CD4-positive, alpha-beta memory T cell (primary cell): ENCODE data around the gene CPZ. TPM values are rescaled to one million over a fixed set of nuclear protein-coding genes. Genes with fewer than 3 reads are reported as not detected.

Source experiments
- CTCF ChIA-PET: fragments of 350-600 bp; sonication (Branson Sonifier 250); formaldehyde crosslinking; loops from one replicate; lab custom pipeline; 2021; ENCODE audit warnings: inconsistent platforms; ENCODE audit not compliant: partially characterized antibody; lab: Charles Lee
- POLR2A ChIA-PET: fragments of 350-600 bp; sonication (Branson Sonifier 250); formaldehyde crosslinking; loops from one replicate; lab custom pipeline; 2021; ENCODE audit not compliant: partially characterized antibody; lab: Charles Lee
- DNase-seq, 5 donors: peaks; one replicate each; pipeline versions ENCODE4 v3.0.0 to v3.0.0-alpha.2; 2020 to 2022; ENCODE audit warnings: mixed read lengths in 1 of 5
- H3K27ac ChIP-seq: one replicate; pipeline ENCODE4 v1.7.0; 2013; ENCODE audit warnings: low read depth, low read length
- H3K27me3 ChIP-seq: 2 replicates; pipeline ENCODE4 v1.7.0; 2013; ENCODE audit warnings: mild to moderate bottlenecking, low read length, moderate library complexity; ENCODE audit not compliant: insufficient read depth
- H3K36me3 ChIP-seq: 2 replicates; pipeline ENCODE4 v1.7.0; 2013; ENCODE audit warnings: mild to moderate bottlenecking, low read length, moderate library complexity; ENCODE audit not compliant: insufficient read depth
- H3K4me1 ChIP-seq: 2 replicates; pipeline ENCODE4 v1.7.0; 2013; ENCODE audit warnings: mild to moderate bottlenecking, low read length, moderate library complexity; ENCODE audit not compliant: insufficient read depth
- H3K4me3 ChIP-seq, 2 donors: one replicate each; pipeline ENCODE4 v1.7.0; 2013; ENCODE audit warnings: low read length in 2 of 2, mild to moderate bottlenecking in 1 of 2
- H3K9me3 ChIP-seq, 2 donors: one replicate each; pipeline ENCODE4 v1.7.0; 2013; ENCODE audit warnings: low read length in 2 of 2, control low read depth in 1 of 2; ENCODE audit not compliant: control insufficient read depth in 1 of 2
- H3K27ac Mint-ChIP-seq, 7 donors: one replicate each; pipeline ENCODE4 v1.8.0; 2020 to 2021; ENCODE audit warnings: mixed read lengths in 7 of 7, mild to moderate bottlenecking in 6 of 7, inconsistent platforms in 3 of 7, moderate library complexity in 3 of 7
- H3K27me3 Mint-ChIP-seq, 2 donors: one replicate each; pipeline ENCODE4 v1.8.0; 2020 to 2021; ENCODE audit warnings: mixed read lengths in 2 of 2
- H3K36me3 Mint-ChIP-seq, 2 donors: one replicate each; pipeline ENCODE4 v1.8.0; 2020 to 2021; ENCODE audit warnings: mixed read lengths in 2 of 2, inconsistent platforms in 1 of 2, mild to moderate bottlenecking in 1 of 2
- H3K4me1 Mint-ChIP-seq, 4 donors: one replicate each; pipeline ENCODE4 v1.8.0; 2020 to 2021; ENCODE audit warnings: mixed read lengths in 4 of 4, mild to moderate bottlenecking in 1 of 4
- H3K4me3 Mint-ChIP-seq, 8 donors: one replicate each; pipeline ENCODE4 v1.8.0; 2020 to 2021; ENCODE audit warnings: mixed read lengths in 8 of 8, mild to moderate bottlenecking in 7 of 8, moderate library complexity in 6 of 8, inconsistent platforms in 3 of 8
- H3K9me3 Mint-ChIP-seq, 8 donors: one replicate each; pipeline ENCODE4 v1.8.0; 2020 to 2021; ENCODE audit warnings: mixed read lengths in 8 of 8, mild to moderate bottlenecking in 5 of 8, inconsistent platforms in 3 of 8, moderate library complexity in 1 of 8
- intact Hi-C: fragments of 100-400 bp; cut with micrococcal nuclease; formaldehyde crosslinking; loops from one replicate; pipeline ENCODE4 v1.15.1; 2023
- polyA plus RNA-seq, 2 donors: library from polyadenylated mRNA; unstranded; fragments of 300-500 nt; fragmentation: Illumina TruSeq; gene quantifications; one replicate each; pipeline ENCODE4 v1.2.3, GENCODE V29; 2021
- total RNA-seq, 2 experiments: library from RNA; stranded (reverse); gene quantifications; one replicate each; pipeline ENCODE4 v1.2.3, GENCODE V29; 2021

Gene CPZ
- total and polyA plus RNA-seq, 4 experiments from 2014 or later, result not detected

GRCh38 chr4:8588196-8588470, 4.4 kb upstream of the CPZ start:
- no peak for DNase-seq
- intact Hi-C loops, result no loop called here
- no peak overlapping the region for H3K4me3 Mint-ChIP-seq
- Histone ChIP-seq H3K4me3 (no peak overlapping the region), H3K27ac (no peak overlapping the region), H3K27me3 (no peaks in the 10 kb centered on the region), H3K36me3 (no peaks in the 10 kb centered on the region), H3K4me1 (no peaks in the 10 kb centered on the region), H3K9me3 (no peaks in the 10 kb centered on the region)
- ChIA-PET CTCF (no interaction called here), POLR2A (no interaction called here)
- H3K4me1 Mint-ChIP-seq, result no peaks in the 10 kb centered on the region
- H3K27me3 Mint-ChIP-seq, result peaks cover 14 to 19% of the 10 kb centered on the region in 2 donors
- no peaks in the 10 kb centered on the region for H3K9me3 Mint-ChIP-seq
- no peaks in the 10 kb centered on the region for H3K36me3 Mint-ChIP-seq
- H3K27ac Mint-ChIP-seq, result no peak overlapping the region

DNA sequence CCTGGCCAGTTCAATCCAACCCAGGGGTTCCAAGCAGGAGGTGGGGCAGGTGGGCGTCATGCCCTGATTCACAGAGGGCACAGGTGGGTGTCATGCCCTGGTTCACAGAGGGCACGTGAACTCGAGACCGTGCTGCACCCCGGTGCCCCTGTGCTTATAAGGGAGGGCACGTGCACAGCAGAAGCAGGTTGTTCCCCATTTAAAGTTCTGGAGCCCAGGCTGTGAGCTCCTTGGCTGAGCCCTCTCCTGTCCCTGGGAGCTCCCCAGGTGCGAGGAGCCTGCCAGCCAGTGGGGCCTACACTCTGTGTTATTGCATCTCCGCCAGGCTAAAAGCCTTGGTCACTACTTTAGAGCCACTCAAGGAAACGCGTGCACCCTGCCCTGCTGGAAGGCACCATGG, 3.2 kb upstream of the CPZ start:
- ChIA-PET POLR2A (no interaction called here), CTCF (no interaction called here)
- Mint-ChIP-seq H3K27me3 (peaks cover 20 to 22% of the 10 kb centered on the region in 2 donors), H3K4me3 (no peak overlapping the region), H3K9me3 (no peaks in the 10 kb centered on the region), H3K27ac (no peak overlapping the region), H3K36me3 (no peaks in the 10 kb centered on the region), H3K4me1 (no peaks in the 10 kb centered on the region)
- Histone ChIP-seq H3K27ac (no peak overlapping the region), H3K9me3 (no peaks in the 10 kb centered on the region), H3K27me3 (no peaks in the 10 kb centered on the region), H3K4me3 (no peak overlapping the region), H3K4me1 (no peaks in the 10 kb centered on the region), H3K36me3 (no peaks in the 10 kb centered on the region)
- no peak for DNase-seq
- intact Hi-C loops, result no loop called here

- Histone ChIP-seq H3K4me1 (no peaks in the 10 kb centered on the region), H3K27ac (no peak overlapping the region), H3K27me3 (no peaks in the 10 kb centered on the region), H3K36me3 (no peaks in the 10 kb centered on the region), H3K4me3 (no peak overlapping the region), H3K9me3 (no peaks in the 10 kb centered on the region)
- no peaks in the 10 kb centered on the region for H3K4me1 Mint-ChIP-seq
- no peaks in the 10 kb centered on the region for H3K36me3 Mint-ChIP-seq
- ChIA-PET POLR2A (no interaction called here), CTCF (no interaction called here)
- H3K27ac Mint-ChIP-seq, result no peak overlapping the region
- no peak overlapping the region for H3K4me3 Mint-ChIP-seq
- no peak for DNase-seq
- intact Hi-C loops, result no loop called here
- peaks cover 21% of the 10 kb centered on the region in 2 donors for H3K27me3 Mint-ChIP-seq
- H3K9me3 Mint-ChIP-seq, result no peaks in the 10 kb centered on the region
Measured at GRCh38 chr4:8589823-8590545, 2.6 kb upstream of the CPZ start.

- Mint-ChIP-seq H3K4me1 (no peaks in the 10 kb centered on the region), H3K9me3 (no peaks in the 10 kb centered on the region), H3K27me3 (peaks cover 21% of the 10 kb centered on the region in 2 donors), H3K36me3 (no peaks in the 10 kb centered on the region), H3K4me3 (no peak overlapping the region), H3K27ac (no peak overlapping the region)
- H3K4me3 ChIP-seq, result no peak overlapping the region
- no peak for DNase-seq
- no peak overlapping the region for H3K27ac ChIP-seq
- H3K9me3 ChIP-seq, result no peaks in the 10 kb centered on the region
- intact Hi-C loops, result no loop called here
- POLR2A ChIA-PET, result no interaction called here
- no peaks in the 10 kb centered on the region for H3K36me3 ChIP-seq
- CTCF ChIA-PET, result no interaction called here
- H3K27me3 ChIP-seq, result no peaks in the 10 kb centered on the region
- no peaks in the 10 kb centered on the region for H3K4me1 ChIP-seq
Measured at GRCh38 chr4:8590546-8590880, 2.1 kb upstream of the CPZ start.

GRCh38 chr4:8591114-8591513, 1.5 kb upstream of the CPZ start:
- Mint-ChIP-seq H3K27ac (no peak overlapping the region), H3K9me3 (no peaks in the 10 kb centered on the region), H3K36me3 (no peaks in the 10 kb centered on the region), H3K27me3 (peaks cover 21% of the 10 kb centered on the region in 2 donors), H3K4me3 (no peak overlapping the region), H3K4me1 (no peaks in the 10 kb centered on the region)
- ChIA-PET POLR2A (no interaction called here), CTCF (interaction anchor here (0.6 kb wide), 1 partner anchor 173 kb away, joined by 3 read pairs; no protein-coding TSS in a partner anchor)
- H3K9me3 ChIP-seq, result no peaks in the 10 kb centered on the region
- H3K4me1 ChIP-seq, result no peaks in the 10 kb centered on the region
- no peak overlapping the region for H3K27ac ChIP-seq
- no peaks in the 10 kb centered on the region for H3K36me3 ChIP-seq
- intact Hi-C loops, result no loop called here
- DNase-seq, result no peak
- no peaks in the 10 kb centered on the region for H3K27me3 ChIP-seq
- H3K4me3 ChIP-seq, result no peak overlapping the region

GRCh38 chr4:8591626-8592365, 769 bp upstream of the CPZ start:
- Histone ChIP-seq H3K27me3 (no peaks in the 10 kb centered on the region), H3K27ac (no peak overlapping the region), H3K4me1 (no peaks in the 10 kb centered on the region), H3K4me3 (no peak overlapping the region), H3K9me3 (no peaks in the 10 kb centered on the region), H3K36me3 (no peaks in the 10 kb centered on the region)
- no peak for DNase-seq
- Mint-ChIP-seq H3K4me1 (no peaks in the 10 kb centered on the region), H3K9me3 (no peaks in the 10 kb centered on the region), H3K27ac (no peak overlapping the region), H3K36me3 (no peaks in the 10 kb centered on the region), H3K4me3 (no peak overlapping the region), H3K27me3 (peaks cover 19 to 22% of the 10 kb centered on the region in 2 donors)
- intact Hi-C loops, result no loop called here
- ChIA-PET CTCF (interaction anchor here (0.6 kb wide), 1 partner anchor 174 kb away, joined by 3 read pairs; no protein-coding TSS in a partner anchor), POLR2A (no interaction called here)

GRCh38 chr4:8593264-8594096, 915 bp downstream of the CPZ start:
- POLR2A ChIA-PET, result no interaction called here
- H3K27ac ChIP-seq, result no peak overlapping the region
- intact Hi-C loops, result no loop called here
- CTCF ChIA-PET, result no interaction called here
- peaks cover 17 to 22% of the 10 kb centered on the region in 2 donors for H3K27me3 Mint-ChIP-seq
- no peak for DNase-seq
- H3K9me3 Mint-ChIP-seq, result peaks cover 0 to 2% (median 0%) of the 10 kb centered on the region in 8 donors
- H3K4me1 ChIP-seq, result no peaks in the 10 kb centered on the region
- H3K9me3 ChIP-seq, result no peaks in the 10 kb centered on the region
- H3K4me3 ChIP-seq, result no peak overlapping the region
- H3K27me3 ChIP-seq, result no peaks in the 10 kb centered on the region
- H3K27ac Mint-ChIP-seq, result no peak overlapping the region
- H3K36me3 ChIP-seq, result no peaks in the 10 kb centered on the region
- H3K4me3 Mint-ChIP-seq, result no peak overlapping the region
- no peaks in the 10 kb centered on the region for H3K36me3 Mint-ChIP-seq
- no peaks in the 10 kb centered on the region for H3K4me1 Mint-ChIP-seq
